ENCODE measurements around the gene NBPF8.
"Not testable (repeated sequence)": the region's sequence is repeated elsewhere in the genome, so short reads cannot be mapped to it uniquely, and the experiment has no call there.

Gene NBPF8

GRCh38 chr1:120414911-120415480 lies at the start of gene NBPF8:
Gene NBPF8 (plus strand): TSS chr1:120415035. CDS start chr1:120436523, 21,488 bp downstream.
- DNase-seq: peak; percentile 71

- not testable (repeated sequence) for DNase-seq
Observed at GRCh38 chr1:120367709-120368108, 47.1 kb upstream of the NBPF8 start.

GRCh38 chr1:120386651-120387050 lies 28.2 kb upstream of the NBPF8 start:
- not testable (repeated sequence) for DNase-seq

DNA sequence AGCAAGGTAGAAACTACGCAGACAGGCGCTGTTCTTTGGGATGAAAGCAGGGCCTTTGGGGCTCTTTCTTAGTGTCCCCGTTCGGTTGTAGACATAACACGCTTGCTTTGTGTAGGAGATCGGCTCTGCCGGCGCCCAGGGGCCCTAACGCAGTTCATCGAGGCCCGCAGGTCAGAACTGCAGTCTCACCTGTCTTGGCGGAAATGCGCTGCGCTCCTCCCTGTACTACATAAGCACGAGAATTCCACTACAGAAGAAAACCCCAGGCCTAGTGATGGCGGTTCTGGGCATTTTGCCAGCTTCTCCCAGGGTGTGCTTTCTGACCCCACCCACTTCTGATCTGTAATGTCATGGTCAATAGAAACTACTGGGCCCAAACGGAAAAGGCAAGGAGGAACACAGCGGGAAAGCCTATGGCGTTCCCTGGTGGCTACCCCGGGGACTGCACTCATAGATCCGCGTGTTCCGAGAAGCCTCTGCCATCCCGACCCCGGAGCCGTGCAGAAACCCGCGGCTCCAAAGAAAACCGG lies 26.2 kb upstream of the NBPF8 start:
- DNase-seq: not testable (repeated sequence)

DNA sequence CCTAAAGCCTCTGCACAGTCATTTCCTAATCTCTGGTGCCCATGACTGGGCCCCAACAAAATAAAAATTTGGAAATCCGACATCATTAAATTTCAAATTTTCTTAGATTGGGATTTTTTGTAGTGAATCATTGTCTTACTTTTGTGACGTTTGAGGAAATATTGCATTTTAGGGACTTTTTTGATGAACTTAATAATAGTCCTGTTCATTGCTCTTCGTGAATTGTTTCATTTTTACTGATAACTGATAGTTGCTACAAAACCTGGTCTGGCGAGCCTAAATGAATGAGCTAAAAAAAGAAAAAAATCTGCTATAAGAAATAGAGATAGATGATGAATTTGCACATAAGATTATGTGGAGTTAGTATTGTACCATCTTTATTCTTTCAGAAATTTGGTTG lies 23.5 kb upstream of the NBPF8 start:
- not testable (repeated sequence) for DNase-seq

DNA sequence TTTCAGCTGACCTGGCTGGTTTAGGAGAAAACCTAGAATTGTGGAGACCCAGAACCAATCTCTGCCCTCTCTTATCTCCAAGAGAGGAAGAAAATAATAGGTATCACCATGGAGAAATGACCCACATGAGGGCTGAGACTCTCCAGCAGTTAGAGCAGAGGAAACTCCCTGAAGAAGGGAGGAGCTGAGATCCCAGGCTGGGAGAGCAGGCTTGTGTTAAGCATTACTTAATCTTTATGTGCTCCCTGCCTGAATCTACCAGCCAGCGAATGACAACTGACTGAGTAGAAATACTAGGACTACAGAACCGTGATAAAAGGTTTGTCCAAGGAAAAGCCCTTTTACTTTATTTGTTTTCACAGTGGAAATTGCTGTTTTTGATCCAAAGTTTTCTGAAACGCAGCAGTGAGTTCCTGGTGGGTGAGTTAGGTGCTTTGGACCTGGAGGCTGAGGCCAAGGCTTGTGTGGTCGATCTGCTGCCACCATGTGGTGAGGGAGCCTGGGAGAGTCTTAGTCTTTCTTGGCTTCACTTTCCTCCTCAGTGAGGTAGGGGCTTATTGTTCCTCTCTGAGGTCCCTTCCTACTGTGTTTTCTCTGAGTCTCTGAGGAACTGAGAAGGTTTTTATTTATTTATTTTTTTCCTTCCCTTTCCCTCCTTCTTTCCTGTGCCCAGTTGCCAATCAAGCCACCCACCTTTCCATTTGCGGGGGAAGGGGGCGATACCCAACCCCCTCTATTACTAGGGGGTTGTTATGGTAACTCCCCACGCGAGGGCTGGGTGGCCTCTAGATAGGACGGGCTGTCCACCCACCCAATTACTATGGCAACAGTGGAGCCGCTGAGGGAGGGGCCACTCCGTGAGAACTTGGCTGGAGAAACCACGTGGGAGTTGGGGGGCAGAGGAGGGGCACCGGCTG lies 21.3 kb upstream of the NBPF8 start:
- not testable (repeated sequence) for DNase-seq

- DNase-seq: not testable (repeated sequence)
Observed at GRCh38 chr1:120405348-120405747, 9.5 kb upstream of the NBPF8 start.

- DNase-seq: not testable (repeated sequence)
Observed at GRCh38 chr1:120414451-120414850, 384 bp upstream of the NBPF8 start.

DNA sequence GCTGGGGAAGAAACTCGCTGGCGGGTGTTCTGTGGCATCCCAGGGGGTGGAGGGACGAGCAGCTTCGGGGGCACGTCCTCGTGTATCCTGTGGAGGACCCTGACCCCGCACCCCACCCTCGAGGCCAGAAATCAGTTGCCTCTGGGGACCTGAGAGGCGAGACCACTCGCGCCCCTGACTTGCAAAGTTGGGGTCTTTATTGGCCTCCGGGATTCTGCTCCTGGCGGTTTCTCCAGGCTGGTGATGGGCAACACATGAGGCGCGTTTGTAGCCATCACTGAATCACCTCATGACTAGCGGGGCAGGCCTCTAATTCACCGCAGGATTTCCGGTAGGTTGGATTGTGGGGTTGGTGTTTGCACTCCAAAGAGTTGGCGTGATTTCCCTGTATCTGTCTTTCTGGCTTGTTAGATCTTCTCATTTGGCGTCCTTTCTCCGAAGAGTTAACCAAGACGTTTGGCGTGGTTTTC lies 692 bp downstream of the NBPF8 start:
- not testable (repeated sequence) for DNase-seq

GRCh38 chr1:120425063-120425462 lies 10.2 kb downstream of the NBPF8 start:
- DNase-seq: not testable (repeated sequence)

DNA sequence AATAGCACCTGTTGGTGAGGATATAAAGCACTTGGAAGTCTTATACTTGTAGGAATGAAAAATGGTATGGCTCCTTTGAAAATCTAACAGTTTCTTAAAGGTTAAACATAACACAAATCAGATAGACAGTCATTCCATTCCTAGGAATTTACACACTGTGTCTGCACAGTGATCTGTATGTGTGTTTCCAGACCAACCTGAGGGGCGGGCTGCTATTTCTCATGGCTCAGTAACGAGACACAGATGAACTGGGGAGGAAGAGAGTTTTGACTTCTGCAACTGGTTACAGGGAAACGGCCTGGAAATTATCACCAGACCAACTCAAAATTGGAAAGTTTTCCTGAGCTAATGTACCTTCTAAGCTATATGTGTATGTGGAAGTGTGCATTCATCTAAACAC lies 16.8 kb downstream of the NBPF8 start:
- DNase-seq: not testable (repeated sequence)

DNA sequence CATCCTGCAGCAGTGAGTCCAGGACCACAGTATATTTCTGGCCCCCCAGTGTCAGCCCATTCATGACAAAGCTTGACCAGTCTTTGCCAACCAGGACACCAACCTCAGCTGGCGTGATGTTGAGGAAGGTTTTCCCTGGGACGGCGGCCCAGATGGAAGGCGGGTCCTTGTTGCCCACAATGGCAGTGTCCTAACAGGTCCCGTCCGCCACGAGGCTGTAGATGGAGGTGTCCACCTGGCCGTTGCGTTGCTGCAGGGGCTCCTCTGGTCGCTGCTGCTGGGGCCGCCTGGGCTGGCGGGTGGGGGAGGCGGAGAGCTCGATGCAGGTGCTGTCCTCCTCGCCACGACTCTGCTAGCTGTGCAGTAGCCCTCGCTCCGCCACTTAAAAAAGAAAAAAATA lies 19.0 kb downstream of the NBPF8 start:
- DNase-seq: not testable (repeated sequence)

- not testable (repeated sequence) for DNase-seq
Observed at GRCh38 chr1:120449124-120449523, 34.3 kb downstream of the NBPF8 start.
